ENCODE measurements around the gene MARVELD1. TPM values are rescaled to one million over a fixed set of nuclear protein-coding genes. Genes with fewer than 3 reads are reported as not detected.

The MARVELD1 gene
- total and polyA plus RNA-seq, 2 experiments from 2014 or later: 7.3 to 23.7 TPM

- DNase-seq (ENCODE audit: low spot score): no peak
- no peaks in the 10 kb centered on the region for H3K27me3 ChIP-seq (ENCODE audit: insufficient read depth)
- no peaks in the 10 kb centered on the region for H3K9me2 ChIP-seq (ENCODE audit: insufficient read depth)
- H4K20me1 ChIP-seq (replicated peaks; ENCODE audit: insufficient read depth): no peaks in the 10 kb centered on the region; the same call in 1 of the 2 replicates
- ATAC-seq: no peak
- H3K4me2 ChIP-seq: no peak overlapping the region
- H2AFZ ChIP-seq: no peak overlapping the region
- TF ChIP-seq, protein P1, sequence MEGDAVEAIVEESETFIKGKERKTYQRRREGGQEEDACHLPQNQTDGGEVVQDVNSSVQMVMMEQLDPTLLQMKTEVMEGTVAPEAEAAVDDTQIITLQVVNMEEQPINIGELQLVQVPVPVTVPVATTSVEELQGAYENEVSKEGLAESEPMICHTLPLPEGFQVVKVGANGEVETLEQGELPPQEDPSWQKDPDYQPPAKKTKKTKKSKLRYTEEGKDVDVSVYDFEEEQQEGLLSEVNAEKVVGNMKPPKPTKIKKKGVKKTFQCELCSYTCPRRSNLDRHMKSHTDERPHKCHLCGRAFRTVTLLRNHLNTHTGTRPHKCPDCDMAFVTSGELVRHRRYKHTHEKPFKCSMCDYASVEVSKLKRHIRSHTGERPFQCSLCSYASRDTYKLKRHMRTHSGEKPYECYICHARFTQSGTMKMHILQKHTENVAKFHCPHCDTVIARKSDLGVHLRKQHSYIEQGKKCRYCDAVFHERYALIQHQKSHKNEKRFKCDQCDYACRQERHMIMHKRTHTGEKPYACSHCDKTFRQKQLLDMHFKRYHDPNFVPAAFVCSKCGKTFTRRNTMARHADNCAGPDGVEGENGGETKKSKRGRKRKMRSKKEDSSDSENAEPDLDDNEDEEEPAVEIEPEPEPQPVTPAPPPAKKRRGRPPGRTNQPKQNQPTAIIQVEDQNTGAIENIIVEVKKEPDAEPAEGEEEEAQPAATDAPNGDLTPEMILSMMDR (conservative IDR thresholded peaks at IDR 0.05; ENCODE audit: low read depth in 2 of 2): no peak
- TF ChIP-seq EZH2 (IDR thresholded peaks at IDR 0.05; ENCODE audit: low read depth, unreplicated experiment) (no peak), CREB1 (CRISPR knock-in tag; IDR thresholded peaks at IDR 0.05; ENCODE audit: low read depth) (no peak), POLR2AphosphoS5 (IDR thresholded peaks at IDR 0.05; ENCODE audit: low read depth) (no peak), ETS1 (IDR thresholded peaks at IDR 0.05) (no peak), JUNB (IDR thresholded peaks at IDR 0.05; ENCODE audit: unreplicated experiment) (no peak), EZH2phosphoT487 (IDR thresholded peaks at IDR 0.05; ENCODE audit: unreplicated experiment) (no peak), NANOG (IDR thresholded peaks at IDR 0.05; ENCODE audit: borderline replicate concordance) (no peak), ZNF114 (CRISPR knock-in tag; IDR thresholded peaks at IDR 0.05) (no peak), ZNF331 (CRISPR knock-in tag; IDR thresholded peaks at IDR 0.05; ENCODE audit: low read depth) (no peak), STAT1 (IDR thresholded peaks at IDR 0.05; ENCODE audit: unreplicated experiment) (no peak)
- TF ChIP-seq, protein P2, sequence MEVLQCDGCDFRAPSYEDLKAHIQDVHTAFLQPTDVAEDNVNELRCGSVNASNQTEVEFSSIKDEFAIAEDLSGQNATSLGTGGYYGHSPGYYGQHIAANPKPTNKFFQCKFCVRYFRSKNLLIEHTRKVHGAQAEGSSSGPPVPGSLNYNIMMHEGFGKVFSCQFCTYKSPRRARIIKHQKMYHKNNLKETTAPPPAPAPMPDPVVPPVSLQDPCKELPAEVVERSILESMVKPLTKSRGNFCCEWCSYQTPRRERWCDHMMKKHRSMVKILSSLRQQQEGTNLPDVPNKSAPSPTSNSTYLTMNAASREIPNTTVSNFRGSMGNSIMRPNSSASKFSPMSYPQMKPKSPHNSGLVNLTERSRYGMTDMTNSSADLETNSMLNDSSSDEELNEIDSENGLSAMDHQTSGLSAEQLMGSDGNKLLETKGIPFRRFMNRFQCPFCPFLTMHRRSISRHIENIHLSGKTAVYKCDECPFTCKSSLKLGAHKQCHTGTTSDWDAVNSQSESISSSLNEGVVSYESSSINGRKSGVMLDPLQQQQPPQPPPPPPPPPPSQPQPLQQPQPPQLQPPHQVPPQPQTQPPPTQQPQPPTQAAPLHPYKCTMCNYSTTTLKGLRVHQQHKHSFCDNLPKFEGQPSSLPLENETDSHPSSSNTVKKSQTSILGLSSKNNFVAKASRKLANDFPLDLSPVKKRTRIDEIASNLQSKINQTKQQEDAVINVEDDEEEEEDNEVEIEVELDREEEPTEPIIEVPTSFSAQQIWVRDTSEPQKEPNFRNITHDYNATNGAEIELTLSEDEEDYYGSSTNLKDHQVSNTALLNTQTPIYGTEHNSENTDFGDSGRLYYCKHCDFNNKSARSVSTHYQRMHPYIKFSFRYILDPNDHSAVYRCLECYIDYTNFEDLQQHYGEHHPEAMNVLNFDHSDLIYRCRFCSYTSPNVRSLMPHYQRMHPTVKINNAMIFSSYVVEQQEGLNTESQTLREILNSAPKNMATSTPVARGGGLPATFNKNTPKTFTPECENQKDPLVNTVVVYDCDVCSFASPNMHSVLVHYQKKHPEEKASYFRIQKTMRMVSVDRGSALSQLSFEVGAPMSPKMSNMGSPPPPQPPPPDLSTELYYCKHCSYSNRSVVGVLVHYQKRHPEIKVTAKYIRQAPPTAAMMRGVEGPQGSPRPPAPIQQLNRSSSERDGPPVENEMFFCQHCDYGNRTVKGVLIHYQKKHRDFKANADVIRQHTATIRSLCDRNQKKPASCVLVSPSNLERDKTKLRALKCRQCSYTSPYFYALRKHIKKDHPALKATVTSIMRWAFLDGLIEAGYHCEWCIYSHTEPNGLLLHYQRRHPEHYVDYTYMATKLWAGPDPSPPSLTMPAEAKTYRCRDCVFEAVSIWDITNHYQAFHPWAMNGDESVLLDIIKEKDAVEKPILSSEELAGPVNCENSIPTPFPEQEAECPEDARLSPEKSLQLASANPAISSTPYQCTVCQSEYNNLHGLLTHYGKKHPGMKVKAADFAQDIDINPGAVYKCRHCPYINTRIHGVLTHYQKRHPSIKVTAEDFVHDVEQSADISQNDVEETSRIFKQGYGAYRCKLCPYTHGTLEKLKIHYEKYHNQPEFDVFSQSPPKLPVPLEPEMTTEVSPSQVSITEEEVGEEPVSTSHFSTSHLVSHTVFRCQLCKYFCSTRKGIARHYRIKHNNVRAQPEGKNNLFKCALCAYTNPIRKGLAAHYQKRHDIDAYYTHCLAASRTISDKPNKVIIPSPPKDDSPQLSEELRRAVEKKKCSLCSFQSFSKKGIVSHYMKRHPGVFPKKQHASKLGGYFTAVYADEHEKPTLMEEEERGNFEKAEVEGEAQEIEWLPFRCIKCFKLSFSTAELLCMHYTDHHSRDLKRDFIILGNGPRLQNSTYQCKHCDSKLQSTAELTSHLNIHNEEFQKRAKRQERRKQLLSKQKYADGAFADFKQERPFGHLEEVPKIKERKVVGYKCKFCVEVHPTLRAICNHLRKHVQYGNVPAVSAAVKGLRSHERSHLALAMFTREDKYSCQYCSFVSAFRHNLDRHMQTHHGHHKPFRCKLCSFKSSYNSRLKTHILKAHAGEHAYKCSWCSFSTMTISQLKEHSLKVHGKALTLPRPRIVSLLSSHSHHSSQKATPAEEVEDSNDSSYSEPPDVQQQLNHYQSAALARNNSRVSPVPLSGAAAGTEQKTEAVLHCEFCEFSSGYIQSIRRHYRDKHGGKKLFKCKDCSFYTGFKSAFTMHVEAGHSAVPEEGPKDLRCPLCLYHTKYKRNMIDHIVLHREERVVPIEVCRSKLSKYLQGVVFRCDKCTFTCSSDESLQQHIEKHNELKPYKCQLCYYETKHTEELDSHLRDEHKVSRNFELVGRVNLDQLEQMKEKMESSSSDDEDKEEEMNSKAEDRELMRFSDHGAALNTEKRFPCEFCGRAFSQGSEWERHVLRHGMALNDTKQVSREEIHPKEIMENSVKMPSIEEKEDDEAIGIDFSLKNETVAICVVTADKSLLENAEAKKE (CRISPR knock-in tag; IDR thresholded peaks at IDR 0.05): no peak
- no peak overlapping the region for H3K4me3 ChIP-seq
- no peak overlapping the region for H3K4me3 Mint-ChIP-seq
- peaks cover 22% of the 10 kb centered on the region for H3K27me3 Mint-ChIP-seq (ENCODE audit: insufficient read depth, low read depth, poor library complexity)
- no peak overlapping the region for H3K27ac ChIP-seq (ENCODE audit: low read depth)
- no peaks in the 10 kb centered on the region for H3K9me3 Mint-ChIP-seq
- peaks cover 47% of the 10 kb centered on the region for H3K36me3 Mint-ChIP-seq (ENCODE audit: low read depth)
- H3K4me1 Mint-ChIP-seq: peaks cover 29% of the 10 kb centered on the region
- H3F3A ChIP-seq (replicated peaks; ENCODE audit: low read depth): no peaks in the 10 kb centered on the region
- no peaks in the 10 kb centered on the region for H3K79me2 ChIP-seq (replicated peaks; ENCODE audit: insufficient read depth)
- H3K36me3 ChIP-seq (ENCODE audit: insufficient read depth): peaks cover 10% of the 10 kb centered on the region; the same call in 1 of the 2 replicates
- no peak overlapping the region for H3K27ac Mint-ChIP-seq
- peaks cover 7% of the 10 kb centered on the region; the same call in 1 of the 2 replicates for H3K4me1 ChIP-seq (ENCODE audit: insufficient read depth)
These were observed 46.4 kb downstream of the MARVELD1 start for GRCh38 chr10:97759946-97760345.
